Lung (tissue), 12 donors: Measurements from ENCODE around the gene MILR1. TPM values are rescaled to one million over a fixed set of nuclear protein-coding genes. Genes with fewer than 3 reads are reported as not detected.
"Not testable (repeated sequence)": the region's sequence is repeated elsewhere in the genome, so short reads cannot be mapped to it uniquely, and the experiment has no call there.

Experiments
- ATAC-seq: fragments of 200-7000 bp; cut with Tn5 transposase; one replicate; pipeline ENCODE4 v1.9.1; 2020; ENCODE audit warnings: moderate number of reproducible peaks; ENCODE audit not compliant: insufficient read depth, low FRiP score
- DNase-seq, 3 donors: peaks; one replicate each; pipeline ENCODE4 v3.0.0-alpha.2; 2013 to 2017
- H3K27ac ChIP-seq, 2 donors: one replicate each; pipeline ENCODE4 v1.5.1; 2013; ENCODE audit warnings: mild to moderate bottlenecking in 2 of 2, moderate library complexity in 2 of 2, control low read depth in 1 of 2, inconsistent platforms in 1 of 2, low read depth in 1 of 2, low read length in 1 of 2
- H3K27me3 ChIP-seq, 3 donors: one replicate each; pipeline ENCODE4 v1.5.1; 2013; ENCODE audit warnings: low read length in 2 of 3; ENCODE audit not compliant: control insufficient read depth in 3 of 3, insufficient read depth in 3 of 3
- H3K36me3 ChIP-seq, 4 donors: one replicate each; pipeline ENCODE4 v1.5.1; 2013; ENCODE audit warnings: low read length in 4 of 4, mild to moderate bottlenecking in 1 of 4, moderate library complexity in 1 of 4; ENCODE audit not compliant: control insufficient read depth in 4 of 4, insufficient read depth in 4 of 4
- H3K4me1 ChIP-seq, 5 donors: one replicate each; pipeline ENCODE4 v1.5.1; 2013; ENCODE audit warnings: low read length in 5 of 5, mild to moderate bottlenecking in 2 of 5, moderate library complexity in 1 of 5; ENCODE audit not compliant: control insufficient read depth in 5 of 5, insufficient read depth in 5 of 5
- H3K4me3 ChIP-seq: one replicate; pipeline ENCODE4 v1.5.1; 2013; ENCODE audit warnings: mild to moderate bottlenecking, control low read depth, moderate library complexity
- H3K9ac ChIP-seq, 2 donors: one replicate each; pipeline ENCODE4 v1.5.1; 2013; ENCODE audit warnings: low read length in 2 of 2, control low read depth in 1 of 2; ENCODE audit not compliant: insufficient read depth in 1 of 2
- H3K9me3 ChIP-seq, 4 donors: one replicate each; pipeline ENCODE4 v1.5.1; 2013; ENCODE audit warnings: low read length in 3 of 4, mild to moderate bottlenecking in 1 of 4, moderate library complexity in 1 of 4; ENCODE audit not compliant: control insufficient read depth in 4 of 4, insufficient read depth in 3 of 4
- CTCF ChIP-seq: IDR thresholded peaks from 2 replicates; pipeline ENCODE4 v1.5.1; 2012; ENCODE audit warnings: mild to moderate bottlenecking; ENCODE audit errors: control extremely low read depth, extremely low read depth
- WGBS, 2 donors: extraction: QIAGEN DNeasy Blood & Tissue Kit; methylation state at CpG; one replicate each; pipeline ENCODE4 v1.1.7; 2013; 5-methylcytosine and 5-hydroxymethylcytosine counted together
- polyA plus RNA-seq, 2 donors: library from polyadenylated mRNA; stranded (reverse); fragments of 200-250 nt; gene quantifications; one replicate each; pipeline ENCODE4 v1.2.1, GENCODE V29; 2013
- total RNA-seq, 2 donors: library from RNA; depleted of rRNA in 1 of 2; stranded (reverse); fragments of >200 nt in 1 of 2; gene quantifications; one replicate each; pipeline ENCODE4 v1.2.1, GENCODE V29; 2014 to 2021
- donor health status: control.
- donor health status: control.
- donor health status: Bipolar disorder and iron deficiency.
- donor health status: healthy.
- donor health status: DM: yes; HTN: yes; CAD: no.

MILR1 gene
- total and polyA plus RNA-seq, 4 donors = 6.9 to 36.3 (median 16.7) TPM

GRCh38 chr17:64424324-64424849 lies 24.5 kb upstream of the MILR1 start:
- no peak for ATAC-seq
- Histone ChIP-seq H3K4me1 (no peaks in the 10 kb centered on the region), H3K4me3 (no peak overlapping the region), H3K9me3 (no peaks in the 10 kb centered on the region), H3K27me3 (peaks cover 0 to 3% (median 0%) of the 10 kb centered on the region in 3 donors), H3K36me3 (no peaks in the 10 kb centered on the region), H3K27ac (no peak overlapping the region), H3K9ac (no peak overlapping the region)
- TF ChIP-seq CTCF = no peak
- no peak for DNase-seq
- 82 to 84% methylated on average over 1 of the region's 1 CpG for WGBS, 2 donors

- DNase-seq (no peak), ATAC-seq (no peak)
- Histone ChIP-seq H3K9ac (no peak overlapping the region), H3K4me1 (no peaks in the 10 kb centered on the region), H3K9me3 (no peaks in the 10 kb centered on the region), H3K27ac (no peak overlapping the region), H3K27me3 (peaks cover 0 to 3% (median 0%) of the 10 kb centered on the region in 3 donors), H3K36me3 (no peaks in the 10 kb centered on the region), H3K4me3 (no peak overlapping the region)
- no peak for TF ChIP-seq CTCF
- 91% methylated on average over 3 of the region's 3 CpGs for WGBS, 2 donors
These were observed 23.7 kb upstream of the MILR1 start for GRCh38 chr17:64425191-64425590.

GRCh38 chr17:64426596-64426995 lies 22.3 kb upstream of the MILR1 start:
- H3K36me3 ChIP-seq = no peaks in the 10 kb centered on the region
- H3K27ac ChIP-seq = no peak overlapping the region
- H3K4me1 ChIP-seq = no peaks in the 10 kb centered on the region
- no peak overlapping the region for H3K9ac ChIP-seq
- no peaks in the 10 kb centered on the region for H3K9me3 ChIP-seq
- peaks cover 0 to 3% (median 0%) of the 10 kb centered on the region in 3 donors for H3K27me3 ChIP-seq
- no peak overlapping the region for H3K4me3 ChIP-seq
- no peak for TF ChIP-seq CTCF
- DNase-seq (no peak), ATAC-seq (no peak)

GRCh38 chr17:64428406-64428805 lies 20.5 kb upstream of the MILR1 start:
- Histone ChIP-seq H3K9me3 (no peaks in the 10 kb centered on the region), H3K27me3 (peaks cover 0 to 3% (median 0%) of the 10 kb centered on the region in 3 donors), H3K4me1 (no peaks in the 10 kb centered on the region), H3K4me3 (no peak overlapping the region), H3K9ac (no peak overlapping the region), H3K36me3 (no peaks in the 10 kb centered on the region), H3K27ac (no peak overlapping the region)
- DNase-seq = no peak
- WGBS, 2 donors = 90% methylated on average over 1 of the region's 1 CpG
- TF ChIP-seq CTCF = no peak
- ATAC-seq = no peak

- not testable (repeated sequence) for H3K4me3 ChIP-seq, H3K27me3 ChIP-seq, H3K27ac ChIP-seq, H3K36me3 ChIP-seq, H3K4me1 ChIP-seq, ATAC-seq, DNase-seq, H3K9me3 ChIP-seq, H3K9ac ChIP-seq
- 84 to 93% methylated on average over 2 of the region's 2 CpGs for WGBS, 2 donors
These were observed 18.9 kb upstream of the MILR1 start for GRCh38 chr17:64430036-64430435.
